NCI-H1105 treated with DMSO at 0.1 percent for 48 hours (cell line): ENCODE data around the gene CLEC2A.
"Not testable (repeated sequence)": the region's sequence is repeated elsewhere in the genome, so short reads cannot be mapped to it uniquely, and the experiment has no call there.

Experiments
- DNase-seq: peaks from one replicate; lab custom pipeline; 2025; lab: John Stamatoyannopoulos, UW

CLEC2A gene, protein sequence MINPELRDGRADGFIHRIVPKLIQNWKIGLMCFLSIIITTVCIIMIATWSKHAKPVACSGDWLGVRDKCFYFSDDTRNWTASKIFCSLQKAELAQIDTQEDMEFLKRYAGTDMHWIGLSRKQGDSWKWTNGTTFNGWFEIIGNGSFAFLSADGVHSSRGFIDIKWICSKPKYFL

DNA sequence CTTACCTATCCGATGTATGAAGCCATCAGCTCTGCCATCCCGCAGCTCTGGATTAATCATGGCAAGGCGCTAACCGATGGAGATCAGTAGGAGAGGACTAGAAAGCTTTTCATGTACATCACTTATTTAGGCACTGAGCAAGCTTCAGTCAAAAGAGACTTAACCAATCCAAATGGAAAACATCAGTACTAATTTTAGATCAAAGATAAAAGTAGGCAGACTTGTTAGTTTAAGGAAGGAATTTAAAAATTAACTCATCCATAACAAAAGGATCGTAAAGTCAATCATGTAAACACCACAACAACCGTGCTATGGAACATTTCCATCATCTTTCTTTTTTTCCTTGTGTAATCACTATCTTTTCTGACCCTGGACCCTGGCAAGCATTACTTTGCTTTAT lies at the start of gene CLEC2A:
Gene CLEC2A, minus strand, starts transcription at position 101 of the 400 bp plus-strand sequence. Its CDS starts 41 bp downstream, at position 60.
- no peak for DNase-seq

DNA sequence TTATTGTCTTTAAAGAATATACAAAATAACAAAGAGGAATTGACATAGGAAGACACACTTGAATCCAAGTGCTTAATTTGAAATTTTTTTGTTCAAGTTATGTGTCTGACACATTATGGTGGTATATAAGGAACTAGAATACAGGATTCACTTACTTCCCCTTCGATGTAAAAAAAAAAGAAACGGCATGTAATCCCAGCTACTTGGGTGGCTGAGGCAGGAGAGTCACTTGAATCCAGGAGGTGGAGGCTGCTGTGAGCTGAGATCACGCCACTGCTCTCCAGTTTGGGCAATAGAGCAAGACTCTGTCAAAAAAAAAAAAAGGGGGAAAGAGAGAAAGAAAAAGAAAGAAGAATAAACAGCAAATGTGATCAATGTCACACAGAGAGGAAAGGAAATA lies 48.0 kb upstream of the CLEC2A start:
- no peak for DNase-seq

DNA sequence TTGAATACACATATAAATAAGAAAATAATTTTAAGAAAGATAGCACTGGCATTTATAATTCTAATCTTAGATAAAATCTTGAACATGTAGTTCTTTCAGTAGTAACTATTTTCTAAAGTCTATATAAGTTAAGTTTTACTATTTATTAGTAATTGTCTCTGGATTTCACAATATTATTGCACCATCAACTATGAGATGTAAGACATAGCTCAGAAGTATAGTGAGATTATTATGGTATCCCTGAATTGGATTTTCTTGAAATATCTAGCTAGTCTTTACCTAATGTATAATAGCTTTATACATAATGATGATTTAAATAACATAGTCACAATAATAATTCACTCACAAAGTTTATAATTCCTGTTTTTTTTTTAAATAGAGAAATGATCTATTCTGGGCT lies 45.7 kb upstream of the CLEC2A start:
- no peak for DNase-seq

DNA sequence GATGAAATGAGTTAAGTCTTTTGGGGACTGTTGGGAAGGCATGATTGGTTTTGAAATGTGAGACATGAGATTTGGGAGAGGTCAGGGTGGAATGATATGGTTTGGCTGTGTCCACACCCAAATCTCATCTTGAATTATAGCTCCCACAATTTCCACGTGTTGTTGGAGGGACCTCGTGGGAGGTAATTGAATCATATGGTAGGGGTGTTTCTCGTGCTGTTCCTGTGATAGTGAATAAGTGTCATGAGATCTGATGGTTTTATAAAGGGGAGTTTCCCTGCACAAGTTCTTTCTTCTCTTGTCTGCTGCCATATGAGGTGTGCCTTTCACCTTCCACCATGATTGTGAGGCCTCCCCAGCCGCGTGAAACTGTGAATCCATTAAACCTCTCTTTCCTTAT lies 44.5 kb upstream of the CLEC2A start:
- DNase-seq, result not testable (repeated sequence)

DNA sequence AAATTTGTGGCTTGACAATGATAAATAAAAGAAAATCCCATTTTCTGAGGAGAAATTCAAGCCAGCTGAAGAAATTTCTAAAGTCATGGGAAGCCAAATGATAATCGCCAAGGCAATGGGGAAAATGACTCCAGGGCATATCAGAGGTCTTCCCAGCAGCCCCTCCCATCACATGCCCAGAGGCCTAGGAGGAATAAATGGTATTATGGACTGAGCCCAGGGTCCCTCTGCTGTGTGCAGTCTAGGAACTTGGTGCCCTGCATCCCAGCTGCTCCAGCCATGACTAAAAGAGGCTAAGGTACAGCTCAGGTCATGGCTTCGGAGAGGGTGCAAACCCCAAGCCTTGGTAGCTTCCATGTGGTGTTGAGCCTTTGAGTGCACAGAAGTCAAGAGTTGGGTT lies 43.4 kb upstream of the CLEC2A start:
- no peak for DNase-seq

DNA sequence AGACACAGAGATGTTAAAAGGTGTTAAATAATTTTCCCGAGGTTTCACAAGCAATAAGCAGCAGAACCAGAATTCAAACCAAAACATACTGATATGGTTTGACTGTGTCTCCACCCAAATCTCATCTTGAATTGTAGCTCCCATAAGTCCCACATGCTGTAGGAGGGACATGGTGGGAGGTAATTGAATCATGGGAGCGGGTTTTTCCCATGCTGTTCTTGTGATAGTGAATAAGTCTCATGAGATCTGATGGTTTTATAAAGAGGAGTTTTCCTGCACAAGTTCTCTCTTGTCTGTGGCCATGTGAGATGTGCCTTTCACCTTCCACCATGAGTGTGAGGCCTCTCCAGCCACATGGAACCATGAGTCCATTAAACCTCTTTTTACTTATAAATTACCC lies 42.6 kb upstream of the CLEC2A start:
- not testable (repeated sequence) for DNase-seq

DNA sequence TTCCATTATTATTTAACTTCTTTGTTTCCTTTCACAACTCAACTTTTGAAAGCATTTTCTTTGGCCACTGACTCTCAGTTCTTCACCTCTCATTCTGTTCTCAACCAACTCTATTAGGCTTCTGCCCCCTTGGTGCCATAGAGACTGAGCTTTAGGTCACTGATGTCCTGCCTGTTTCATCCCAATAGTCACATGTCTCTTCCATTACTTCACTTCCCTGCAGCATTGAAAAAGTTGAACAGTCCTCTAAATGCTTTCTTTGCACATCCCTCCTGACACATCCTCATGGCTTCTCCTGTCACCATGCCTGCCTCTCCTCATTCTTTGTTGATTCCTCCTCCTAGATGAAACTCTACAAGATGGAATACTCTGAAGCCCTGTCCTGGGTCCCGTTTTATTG lies 41.8 kb upstream of the CLEC2A start:
- DNase-seq, result no peak

DNA sequence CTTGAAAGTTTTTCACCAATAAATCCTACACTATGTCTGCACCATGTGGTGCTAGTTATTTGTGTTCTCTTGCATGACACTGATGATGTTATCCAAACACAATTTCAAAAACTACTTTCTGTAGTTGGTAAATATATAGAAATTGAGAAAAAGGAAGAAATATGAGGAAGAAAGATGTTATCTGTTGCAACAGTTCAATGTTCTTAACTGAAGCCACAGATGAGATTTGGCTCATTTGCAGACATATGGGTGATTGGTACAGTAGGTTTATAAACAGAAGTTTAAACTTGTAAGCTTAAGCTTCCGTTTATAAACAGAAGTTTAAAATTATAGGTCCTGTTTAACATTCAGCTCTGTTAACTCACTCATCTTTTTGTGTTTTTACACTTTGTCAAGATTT lies 39.0 kb upstream of the CLEC2A start, which contains the start of gene CLEC12A:
Gene CLEC12A, plus strand, starts transcription at position 229 of the 400 bp plus-strand sequence. CDS start 188 bp downstream, outside the sequence.
- no peak for DNase-seq

DNA sequence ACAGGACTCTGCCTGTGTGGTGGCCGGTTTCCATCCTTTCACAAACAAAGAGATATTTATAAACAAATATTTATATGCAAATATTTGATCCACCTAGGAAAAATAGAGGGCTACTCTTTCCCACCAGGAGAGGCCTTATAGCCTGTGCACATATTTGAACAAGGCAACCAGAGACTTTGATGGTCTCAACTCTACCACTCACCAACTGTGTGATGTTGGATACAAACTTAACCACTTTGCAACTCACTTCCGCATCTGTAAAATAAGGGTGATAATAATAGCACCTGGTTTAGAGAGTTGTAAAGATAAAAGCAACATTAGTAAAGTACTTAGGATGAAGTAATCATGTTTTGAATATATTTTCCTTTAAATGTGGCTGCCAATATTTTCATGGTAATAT lies 37.5 kb upstream of the CLEC2A start:
- no peak for DNase-seq

DNA sequence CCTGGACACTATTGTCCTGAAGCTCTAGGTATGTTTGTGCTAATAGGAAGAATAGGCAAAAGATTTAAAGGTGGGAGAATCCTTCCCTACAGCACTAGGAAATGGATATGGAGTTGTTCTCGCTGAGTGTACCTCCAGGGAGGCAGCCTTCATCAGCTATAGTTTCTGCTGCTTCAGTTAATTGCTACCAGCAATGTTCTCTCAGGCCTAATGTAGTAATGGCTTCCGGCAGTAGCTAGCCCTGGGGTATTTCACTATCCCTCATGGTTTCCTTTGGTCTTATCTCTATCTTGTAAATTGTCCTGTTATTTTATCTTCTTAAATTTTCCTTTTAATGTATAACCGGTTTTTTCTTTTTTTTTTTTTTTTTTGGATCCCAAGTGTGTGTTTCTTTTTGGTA lies 29.7 kb upstream of the CLEC2A start:
- no peak for DNase-seq

DNA sequence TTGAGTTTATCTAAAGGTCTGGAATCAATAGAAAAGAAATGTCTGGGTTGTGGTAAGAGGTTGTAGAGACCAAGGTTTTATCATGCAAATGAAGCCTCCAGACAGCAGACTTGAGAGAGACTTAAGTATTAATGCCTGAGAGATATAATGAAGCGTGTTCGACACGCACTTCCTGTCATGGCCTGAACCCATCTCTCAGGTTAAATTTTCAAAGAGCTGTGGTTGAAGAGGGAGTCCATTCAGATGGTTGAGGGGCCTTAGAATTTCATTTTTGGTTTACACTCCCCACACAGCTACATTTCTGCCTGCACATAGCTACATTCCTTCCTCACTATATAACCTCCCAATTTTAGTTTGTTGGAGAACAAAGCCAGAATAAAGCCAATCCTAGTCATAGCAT lies 28.9 kb upstream of the CLEC2A start:
- no peak for DNase-seq

DNA sequence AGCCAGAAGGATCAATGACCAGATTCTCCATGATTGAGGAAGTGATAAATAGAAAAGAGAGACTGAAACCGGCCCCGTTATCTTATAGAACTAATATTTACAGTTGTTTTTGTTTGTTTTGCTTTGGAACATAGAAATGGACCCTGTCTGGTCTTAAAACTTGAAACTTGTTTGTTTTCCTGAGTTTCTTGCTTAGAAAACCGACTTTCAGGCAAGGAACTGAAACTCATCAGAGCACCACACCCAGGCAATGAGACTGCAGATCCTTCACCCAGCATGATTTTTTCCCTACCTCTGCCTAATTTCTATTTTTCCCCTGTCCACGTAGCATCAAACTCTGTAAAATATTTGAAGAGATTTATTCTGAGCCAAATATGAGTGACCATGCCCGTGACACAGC lies 28.4 kb upstream of the CLEC2A start:
- no peak for DNase-seq

DNA sequence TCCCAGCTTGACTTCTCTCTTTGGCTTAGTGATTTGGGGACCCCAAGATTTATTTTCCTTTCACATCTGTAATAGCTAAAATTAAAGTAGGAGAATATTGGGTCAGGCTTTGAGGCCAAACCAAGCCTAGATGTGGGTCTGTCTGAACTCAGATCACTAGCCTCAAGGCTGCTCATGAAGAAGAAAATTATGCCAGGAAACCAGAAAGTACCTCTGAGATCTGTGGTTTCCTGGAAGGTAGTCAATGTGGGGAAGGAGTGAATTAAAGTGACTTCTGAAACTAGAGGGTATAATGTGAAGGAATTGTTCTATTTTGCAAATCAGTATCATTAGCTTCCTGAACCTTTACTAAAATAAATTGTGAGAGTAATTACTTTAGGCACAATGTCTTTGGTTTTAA lies 25.7 kb upstream of the CLEC2A start:
- DNase-seq, result no peak

DNA sequence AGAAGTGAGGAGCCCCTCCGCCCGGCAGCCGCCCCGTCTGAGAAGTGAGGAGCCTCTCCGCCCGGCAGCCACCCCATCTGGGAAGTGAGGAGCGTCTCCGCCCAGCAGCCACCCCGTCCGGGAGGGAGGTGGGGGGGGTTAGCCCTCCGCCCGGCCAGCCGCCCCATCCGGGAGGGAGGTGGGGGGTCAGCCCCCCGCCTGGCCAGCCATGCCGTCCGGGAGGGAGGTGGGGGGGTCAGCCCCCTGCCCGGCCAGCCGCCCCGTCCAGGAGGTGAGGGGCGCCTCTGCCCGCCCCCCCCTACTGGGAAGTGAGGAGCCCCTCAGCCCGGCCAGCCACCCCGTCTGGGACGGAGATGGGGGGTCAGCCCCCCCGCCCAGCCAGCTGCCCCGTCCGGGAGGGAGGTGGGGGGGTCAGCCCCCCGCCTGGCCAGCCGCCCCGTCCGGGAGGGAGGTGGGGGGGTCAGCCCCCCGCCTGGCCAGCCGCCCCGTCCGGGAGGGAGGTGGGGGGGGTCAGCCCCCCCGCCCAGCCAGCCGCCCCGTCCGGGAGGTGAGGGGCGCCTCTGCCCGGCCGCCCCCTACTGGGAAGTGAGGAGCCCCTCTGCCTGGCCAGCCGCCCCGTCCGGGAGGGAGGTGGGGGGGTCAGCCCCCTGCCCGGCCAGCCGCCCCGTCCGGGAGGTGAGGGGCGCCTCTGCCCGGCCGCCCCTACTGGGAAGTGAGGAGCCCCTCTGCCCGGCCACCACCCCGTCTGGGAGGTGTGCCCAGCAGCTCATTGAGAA lies 21.0 kb upstream of the CLEC2A start:
- DNase-seq, result not testable (repeated sequence)

DNA sequence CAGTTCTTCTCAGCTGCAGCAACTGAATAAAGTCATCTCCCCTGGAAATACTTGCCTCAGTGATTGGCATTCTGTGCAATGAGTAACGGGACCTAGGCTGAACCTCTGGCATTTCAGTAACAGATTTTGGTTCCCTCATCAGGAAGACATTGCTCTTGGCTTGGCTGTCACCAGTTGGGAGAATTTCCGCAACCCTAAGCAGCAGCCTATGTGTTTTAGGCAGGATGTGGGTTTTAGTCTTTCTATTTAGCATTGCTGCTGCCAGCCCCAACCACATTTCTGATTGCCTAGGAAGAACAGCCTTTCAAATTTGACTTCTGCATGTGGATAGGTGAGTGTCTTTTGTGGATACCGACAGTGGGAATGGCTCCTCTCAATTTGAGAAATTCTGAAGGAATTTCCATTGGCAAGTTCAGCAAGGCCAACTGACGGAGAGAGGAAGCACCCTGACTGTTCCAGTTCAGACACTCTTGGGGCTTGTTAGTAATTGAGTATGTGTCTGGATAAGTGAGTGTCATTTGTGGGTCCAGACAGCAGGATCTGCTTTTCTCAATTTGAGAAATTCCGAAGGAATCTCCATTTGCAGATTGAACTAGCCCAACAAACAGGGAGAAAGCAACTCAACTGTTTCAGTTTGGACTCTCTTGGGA lies 19.0 kb upstream of the CLEC2A start:
- no peak for DNase-seq

DNA sequence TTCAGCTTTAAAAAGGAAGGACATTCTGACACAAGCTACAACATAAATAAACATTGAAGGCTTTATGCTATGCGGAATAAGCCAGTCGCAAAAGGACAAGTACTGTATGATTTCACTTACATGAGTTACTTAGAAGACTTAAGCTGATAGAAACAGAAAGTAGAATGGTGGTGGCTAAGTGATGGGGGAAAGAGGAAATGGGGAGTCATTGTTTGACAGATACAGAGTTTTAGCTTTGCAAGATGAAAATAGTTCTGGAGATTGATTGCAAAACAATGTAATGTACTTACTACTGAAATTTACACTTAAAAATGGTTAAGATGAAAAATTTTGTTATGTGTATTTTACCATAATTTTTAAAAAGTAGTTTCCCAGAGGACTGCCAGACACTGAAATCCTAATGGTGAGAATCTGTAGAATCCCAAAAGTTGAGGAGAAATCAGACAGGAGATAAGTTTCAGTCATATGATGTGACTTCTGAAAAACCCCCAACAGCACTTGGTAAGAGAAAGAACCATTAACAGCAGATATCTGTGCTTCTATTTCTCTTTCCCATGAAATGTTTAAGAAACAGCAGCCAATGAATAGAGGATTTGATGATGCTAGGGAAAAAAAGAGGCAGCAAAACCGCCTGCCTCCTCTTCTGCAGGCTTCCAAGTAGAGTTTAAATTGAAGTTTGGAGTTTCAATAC lies 16.6 kb upstream of the CLEC2A start:
- no peak for DNase-seq

DNA sequence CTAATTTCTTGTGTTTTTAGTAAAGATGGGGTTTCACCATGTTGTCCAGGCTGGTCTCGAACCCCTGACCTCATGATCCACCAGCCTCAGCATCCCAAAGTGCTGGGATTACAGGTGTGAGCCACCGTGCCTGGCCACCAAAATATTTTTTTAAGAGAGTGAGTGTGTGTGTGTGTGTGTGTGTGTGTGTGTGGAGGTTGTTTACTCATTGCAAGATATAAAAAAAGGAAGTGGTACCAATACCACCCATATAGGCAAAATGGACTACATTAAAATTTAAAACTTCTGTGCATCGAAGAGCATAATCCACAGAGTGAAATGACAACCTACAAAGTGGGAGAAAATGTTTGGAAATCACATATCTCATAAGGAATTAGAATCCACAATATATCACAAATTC lies 15.5 kb upstream of the CLEC2A start:
- DNase-seq, result no peak

DNA sequence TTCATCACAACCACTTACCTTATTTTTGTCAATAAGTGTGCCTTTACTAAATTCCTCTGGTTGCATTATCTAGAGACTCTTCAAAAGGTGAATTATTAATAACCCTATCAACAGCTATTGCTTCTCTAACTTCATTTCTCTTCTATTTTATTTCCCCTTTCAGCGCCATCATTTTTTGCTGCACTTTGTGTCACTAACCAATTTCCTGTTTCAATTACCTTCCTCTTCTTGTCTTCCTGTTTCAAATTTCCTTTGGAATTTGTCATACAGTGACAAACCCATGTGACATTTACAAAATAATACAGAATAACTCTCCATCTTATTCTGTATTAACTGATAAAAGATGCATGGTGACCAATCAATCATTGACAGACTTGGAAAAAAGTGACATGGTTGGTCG lies 12.2 kb upstream of the CLEC2A start:
- no peak for DNase-seq

DNA sequence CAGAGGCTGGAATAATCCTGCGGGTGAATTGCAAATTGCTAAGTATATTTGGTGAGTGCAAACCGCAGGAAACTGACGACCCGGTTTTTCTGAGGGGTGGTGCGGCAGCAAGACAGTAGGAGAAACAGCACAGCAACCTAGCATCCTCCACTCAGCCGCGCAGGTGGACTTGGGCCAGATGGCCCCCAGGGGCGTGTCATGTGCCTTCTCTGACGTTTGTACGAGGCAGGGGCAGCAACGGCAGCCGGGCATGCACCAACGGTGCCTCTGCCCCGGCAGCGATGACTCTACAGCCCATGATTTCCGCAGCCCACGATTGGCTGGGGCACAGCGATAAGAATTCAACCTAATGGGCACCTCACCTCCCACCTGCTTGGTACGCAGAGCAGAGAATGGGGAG lies 11.1 kb upstream of the CLEC2A start:
- peak; percentile 91 for DNase-seq

DNA sequence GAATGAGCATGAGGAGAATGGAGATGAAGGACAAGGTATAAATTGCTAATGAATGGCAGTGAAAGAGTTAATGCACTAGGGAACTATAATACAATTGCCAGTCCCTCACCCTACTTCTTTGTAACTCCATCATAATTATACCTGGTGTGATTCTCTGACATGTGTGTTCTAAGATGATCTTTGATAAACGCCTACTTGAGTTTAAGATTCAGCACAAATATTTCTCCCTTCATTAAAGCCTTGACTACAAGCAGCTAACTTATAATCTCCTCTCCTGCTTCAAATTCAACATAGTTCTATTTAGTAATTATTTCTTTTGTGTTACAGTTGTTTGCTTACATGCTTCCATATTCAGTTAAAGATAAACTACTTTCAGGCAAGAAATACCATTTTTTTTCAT lies 9.7 kb upstream of the CLEC2A start:
- DNase-seq, result peak; percentile 62

DNA sequence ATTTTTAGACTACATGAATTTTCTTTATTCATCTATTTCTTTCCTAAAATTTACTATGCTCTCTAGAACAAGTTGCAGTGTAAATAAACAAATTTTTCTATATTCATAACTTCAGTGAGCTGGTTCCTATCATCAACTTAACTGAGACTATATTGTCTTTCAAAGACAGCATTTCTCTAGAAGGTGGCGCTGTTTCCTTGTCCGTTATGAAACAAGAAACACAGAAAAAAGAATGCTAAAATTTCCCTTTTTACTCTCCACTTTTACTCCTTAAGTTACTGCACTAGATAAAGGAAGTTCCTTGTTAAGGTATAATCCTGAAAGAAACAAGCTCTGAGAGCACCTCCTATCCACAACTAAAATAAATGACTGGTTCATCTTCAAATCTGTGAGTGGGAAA lies 8.2 kb upstream of the CLEC2A start:
- no peak for DNase-seq

DNA sequence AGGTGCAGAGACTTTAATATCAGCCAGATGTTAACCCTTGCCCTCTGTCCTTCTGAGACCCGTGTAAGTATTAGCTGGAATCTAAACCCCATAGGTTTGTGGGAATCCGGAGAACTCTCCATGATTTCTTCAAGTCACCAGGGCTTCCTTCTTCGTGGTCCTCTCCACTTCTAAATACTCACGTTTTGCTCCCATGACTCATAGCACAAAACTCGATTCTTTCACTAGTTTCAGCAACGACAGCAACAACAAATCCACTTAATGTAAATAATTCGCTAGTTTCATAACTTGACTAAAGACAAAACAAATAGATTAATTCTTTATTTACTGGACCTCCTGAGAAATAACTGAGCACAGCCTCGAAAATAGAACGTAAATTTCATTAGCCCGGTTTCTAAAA lies 4.4 kb upstream of the CLEC2A start:
- no peak for DNase-seq

DNA sequence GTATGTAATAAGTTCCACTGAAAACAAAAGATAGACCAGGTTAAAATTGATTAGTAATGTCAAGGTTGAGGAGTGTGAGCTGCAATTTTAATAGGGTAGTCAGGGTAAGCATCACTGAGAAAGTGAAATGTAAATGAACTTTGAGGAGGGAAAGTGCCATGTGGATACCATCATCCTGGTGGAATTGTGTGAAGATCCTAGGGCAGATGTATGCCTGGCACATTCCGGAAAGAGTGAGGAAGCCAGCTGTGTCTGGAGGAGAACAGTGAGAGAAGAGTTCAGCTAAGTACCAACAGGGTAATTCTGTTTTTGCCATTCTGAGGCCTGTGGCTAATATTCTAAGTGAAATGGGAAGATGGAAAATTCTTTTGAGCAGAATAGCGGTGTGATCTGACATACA lies 2.9 kb upstream of the CLEC2A start:
- no peak for DNase-seq
